Measurements from ENCODE around the gene CEMIP. TPM values are rescaled to one million over a fixed set of nuclear protein-coding genes. Genes with fewer than 3 reads are reported as not detected.

CEMIP gene
- polyA plus RNA-seq, 1 of the 3 experiments (the other 2 are of a cell fraction) = 27.8 TPM

DNA sequence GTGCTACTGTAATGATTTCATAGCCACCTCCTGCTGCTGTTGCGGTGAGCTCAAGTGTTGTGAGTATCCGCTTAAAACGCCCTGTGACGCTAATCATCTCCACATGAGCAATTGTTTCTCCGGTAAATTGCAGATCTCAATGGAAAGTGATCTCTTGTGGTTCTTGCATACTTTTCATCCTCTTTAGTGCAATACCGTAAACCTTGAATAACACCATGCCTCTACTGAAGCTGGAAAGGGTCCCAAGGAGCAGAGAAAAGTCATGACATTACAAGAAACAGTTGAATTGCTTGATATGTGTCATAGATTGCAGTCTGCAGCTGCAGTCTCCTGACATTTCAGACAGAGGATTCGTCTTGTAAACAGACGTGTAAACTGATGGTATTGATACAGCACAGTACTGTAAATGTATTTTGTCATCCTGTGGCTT, 6.0 kb upstream of the CEMIP start:
- Histone ChIP-seq H3K9me3 (no peaks in the 10 kb centered on the region), H3K36me3 (replicated peaks in 1 of 2; ENCODE audit: control insufficient read depth in 1 of 2, insufficient read depth in 2 of 2, low read length in 1 of 2) (no peaks in the 10 kb centered on the region), H3K4me3 (ENCODE audit: low read depth in 2 of 2, low read length in 1 of 2) (no peak overlapping the region), H2AFZ (ENCODE audit: low read depth) (no peak overlapping the region), H3K4me1 (ENCODE audit: control insufficient read depth in 1 of 2, insufficient read depth in 2 of 2, low read depth in 1 of 2, low read length in 1 of 2) (peaks cover 0 to 8% of the 10 kb centered on the region in 2 experiments; a peak in 3 of 4 replicates), H3K4me2 (no peak overlapping the region), H3K79me2 (ENCODE audit: insufficient read depth) (no peaks in the 10 kb centered on the region), H3K9me2 (no peaks in the 10 kb centered on the region), H4K20me1 (ENCODE audit: insufficient read depth) (no peaks in the 10 kb centered on the region), H3F3A (replicated peaks; ENCODE audit: insufficient read depth) (peaks cover 6% of the 10 kb centered on the region), H3K27me3 (ENCODE audit: insufficient read depth) (no peaks in the 10 kb centered on the region), H3K27ac (ENCODE audit: low read depth in 2 of 2, low read length in 1 of 2) (no peak overlapping the region), H3K9ac (no peak overlapping the region)
- CTCF ChIA-PET = interaction anchor here (1.9 to 9.4 kb wide), 2 partner anchors 206 to 321 kb away, joined by 6 to 253 read pairs; no protein-coding TSS in a partner anchor
- WGBS (ENCODE audit: low lambda C conversion rate) = 74% methylated on average over 8 of the region's 8 CpGs
- POLR2A ChIA-PET = no interaction called here
- no peak for DNase-seq
- no peak for TF ChIP-seq RFX5 (IDR thresholded peaks at IDR 0.05; ENCODE audit: low read length)
- no peak for TF ChIP-seq SMC3 (IDR thresholded peaks at IDR 0.05; ENCODE audit: low read depth, low read length)
- TF ChIP-seq TEAD4 (IDR thresholded peaks at IDR 0.05; ENCODE audit: borderline replicate concordance, insufficient read depth) = no peak
- TF ChIP-seq EZH2phosphoT487 (IDR thresholded peaks at IDR 0.05; ENCODE audit: borderline replicate concordance, low read depth) = no peak
- TF ChIP-seq, protein P1, sequence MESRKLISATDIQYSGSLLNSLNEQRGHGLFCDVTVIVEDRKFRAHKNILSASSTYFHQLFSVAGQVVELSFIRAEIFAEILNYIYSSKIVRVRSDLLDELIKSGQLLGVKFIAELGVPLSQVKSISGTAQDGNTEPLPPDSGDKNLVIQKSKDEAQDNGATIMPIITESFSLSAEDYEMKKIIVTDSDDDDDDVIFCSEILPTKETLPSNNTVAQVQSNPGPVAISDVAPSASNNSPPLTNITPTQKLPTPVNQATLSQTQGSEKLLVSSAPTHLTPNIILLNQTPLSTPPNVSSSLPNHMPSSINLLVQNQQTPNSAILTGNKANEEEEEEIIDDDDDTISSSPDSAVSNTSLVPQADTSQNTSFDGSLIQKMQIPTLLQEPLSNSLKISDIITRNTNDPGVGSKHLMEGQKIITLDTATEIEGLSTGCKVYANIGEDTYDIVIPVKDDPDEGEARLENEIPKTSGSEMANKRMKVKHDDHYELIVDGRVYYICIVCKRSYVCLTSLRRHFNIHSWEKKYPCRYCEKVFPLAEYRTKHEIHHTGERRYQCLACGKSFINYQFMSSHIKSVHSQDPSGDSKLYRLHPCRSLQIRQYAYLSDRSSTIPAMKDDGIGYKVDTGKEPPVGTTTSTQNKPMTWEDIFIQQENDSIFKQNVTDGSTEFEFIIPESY (IDR thresholded peaks at IDR 0.05; ENCODE audit: borderline replicate concordance, low read depth) = no peak
- no peak for TF ChIP-seq EP300 (IDR thresholded peaks at IDR 0.05; ENCODE audit: borderline replicate concordance in 1 of 2, low read depth in 1 of 2, low read length in 1 of 2)
- TF ChIP-seq MXI1 (IDR thresholded peaks at IDR 0.05; ENCODE audit: low read depth, low read length) = no peak
- TF ChIP-seq RXRA (IDR thresholded peaks at IDR 0.05; ENCODE audit: borderline replicate concordance, low read depth) = no peak
- TF ChIP-seq, protein P2, sequence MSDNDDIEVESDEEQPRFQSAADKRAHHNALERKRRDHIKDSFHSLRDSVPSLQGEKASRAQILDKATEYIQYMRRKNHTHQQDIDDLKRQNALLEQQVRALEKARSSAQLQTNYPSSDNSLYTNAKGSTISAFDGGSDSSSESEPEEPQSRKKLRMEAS (IDR thresholded peaks at IDR 0.05; ENCODE audit: low read depth) = no peak
- no peak for TF ChIP-seq JUND (IDR thresholded peaks at IDR 0.05)
- TF ChIP-seq, protein P3, sequence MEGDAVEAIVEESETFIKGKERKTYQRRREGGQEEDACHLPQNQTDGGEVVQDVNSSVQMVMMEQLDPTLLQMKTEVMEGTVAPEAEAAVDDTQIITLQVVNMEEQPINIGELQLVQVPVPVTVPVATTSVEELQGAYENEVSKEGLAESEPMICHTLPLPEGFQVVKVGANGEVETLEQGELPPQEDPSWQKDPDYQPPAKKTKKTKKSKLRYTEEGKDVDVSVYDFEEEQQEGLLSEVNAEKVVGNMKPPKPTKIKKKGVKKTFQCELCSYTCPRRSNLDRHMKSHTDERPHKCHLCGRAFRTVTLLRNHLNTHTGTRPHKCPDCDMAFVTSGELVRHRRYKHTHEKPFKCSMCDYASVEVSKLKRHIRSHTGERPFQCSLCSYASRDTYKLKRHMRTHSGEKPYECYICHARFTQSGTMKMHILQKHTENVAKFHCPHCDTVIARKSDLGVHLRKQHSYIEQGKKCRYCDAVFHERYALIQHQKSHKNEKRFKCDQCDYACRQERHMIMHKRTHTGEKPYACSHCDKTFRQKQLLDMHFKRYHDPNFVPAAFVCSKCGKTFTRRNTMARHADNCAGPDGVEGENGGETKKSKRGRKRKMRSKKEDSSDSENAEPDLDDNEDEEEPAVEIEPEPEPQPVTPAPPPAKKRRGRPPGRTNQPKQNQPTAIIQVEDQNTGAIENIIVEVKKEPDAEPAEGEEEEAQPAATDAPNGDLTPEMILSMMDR (IDR thresholded peaks at IDR 0.05) = no peak
- no peak for TF ChIP-seq GATA2 (CRISPR knock-in tag; IDR thresholded peaks at IDR 0.05)
- TF ChIP-seq RCOR1 (IDR thresholded peaks at IDR 0.05; ENCODE audit: low read length) = no peak
- TF ChIP-seq RAD21 (IDR thresholded peaks at IDR 0.05; ENCODE audit: low read length) = no peak
- no peak for TF ChIP-seq TCF12 (IDR thresholded peaks at IDR 0.05)
- TF ChIP-seq, protein P4, sequence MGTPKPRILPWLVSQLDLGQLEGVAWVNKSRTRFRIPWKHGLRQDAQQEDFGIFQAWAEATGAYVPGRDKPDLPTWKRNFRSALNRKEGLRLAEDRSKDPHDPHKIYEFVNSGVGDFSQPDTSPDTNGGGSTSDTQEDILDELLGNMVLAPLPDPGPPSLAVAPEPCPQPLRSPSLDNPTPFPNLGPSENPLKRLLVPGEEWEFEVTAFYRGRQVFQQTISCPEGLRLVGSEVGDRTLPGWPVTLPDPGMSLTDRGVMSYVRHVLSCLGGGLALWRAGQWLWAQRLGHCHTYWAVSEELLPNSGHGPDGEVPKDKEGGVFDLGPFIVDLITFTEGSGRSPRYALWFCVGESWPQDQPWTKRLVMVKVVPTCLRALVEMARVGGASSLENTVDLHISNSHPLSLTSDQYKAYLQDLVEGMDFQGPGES (IDR thresholded peaks at IDR 0.05; ENCODE audit: low read depth, low read length) = no peak
- no peak for TF ChIP-seq CHD2 (IDR thresholded peaks at IDR 0.05; ENCODE audit: low read length, partially characterized antibody)
- TF ChIP-seq FOXJ3 (CRISPR knock-in tag; IDR thresholded peaks at IDR 0.05) = no peak
